OCI-LY1 (cell line): ENCODE data around the gene STXBP6.

Source experiments
- H2AFZ ChIP-seq: fragments of 200-600 bp; sonication (generic), shearing (Covaris generic); 2 replicates; pipeline ENCODE4 v1.6.0; 2014; ENCODE audit warnings: antibody characterized with exemption, mild to moderate bottlenecking, low read length
- H3F3A ChIP-seq: fragments of 200-600 bp; sonication (generic), shearing (Covaris generic); 2 replicates; pipeline ENCODE4 v1.6.0; 2014; ENCODE audit warnings: mild to moderate bottlenecking, antibody characterized with exemption, low read length, moderate library complexity; ENCODE audit not compliant: insufficient read depth
- H3K27ac ChIP-seq: fragments of 200-600 bp; sonication (generic); 2 replicates; pipeline ENCODE4 v1.5.1; 2014; ENCODE audit warnings: low read length, mixed run types, mild to moderate bottlenecking, low read depth; ENCODE audit not compliant: poor library complexity, severe bottlenecking
- H3K27me3 ChIP-seq: fragments of 200-600 bp; sonication (generic); 2 replicates; pipeline ENCODE4 v1.6.0; 2014; ENCODE audit warnings: antibody characterized with exemption, mild to moderate bottlenecking, low read length, moderate library complexity; ENCODE audit not compliant: insufficient read depth
- H3K36me3 ChIP-seq: fragments of 200-600 bp; sonication (generic); 2 replicates; pipeline ENCODE4 v1.6.1; 2014; ENCODE audit warnings: mild to moderate bottlenecking, antibody characterized with exemption, low read length, moderate library complexity, mixed read lengths; ENCODE audit not compliant: insufficient read depth
- H3K4me1 ChIP-seq: fragments of 200-600 bp; sonication (generic); 2 replicates; pipeline ENCODE4 v1.5.1; 2014; ENCODE audit warnings: mild to moderate bottlenecking, low read length, moderate library complexity; ENCODE audit not compliant: insufficient read depth, severe bottlenecking
- H3K4me2 ChIP-seq: fragments of 200-600 bp; sonication (generic), shearing (Covaris generic); 2 replicates; pipeline ENCODE4 v1.6.1; 2014; ENCODE audit warnings: low read length
- H3K4me3 ChIP-seq: fragments of 200-600 bp; sonication (generic); 2 replicates; pipeline ENCODE4 v1.5.1; 2014; ENCODE audit warnings: low read length, low read depth, mild to moderate bottlenecking, mixed read lengths; ENCODE audit not compliant: poor library complexity, severe bottlenecking
- H3K79me2 ChIP-seq: fragments of 200-600 bp; shearing (Covaris generic); 2 replicates; pipeline ENCODE4 v1.6.1; 2016; ENCODE audit warnings: mixed run types, low read length, mixed read lengths; ENCODE audit not compliant: insufficient read depth
- H3K9ac ChIP-seq: fragments of 200-600 bp; sonication (generic), shearing (Covaris generic); 2 replicates; pipeline ENCODE4 v1.6.1; 2014; ENCODE audit warnings: mild to moderate bottlenecking, low read length, mixed read lengths
- H3K9me2 ChIP-seq: fragments of 200-600 bp; sonication (generic), shearing (Covaris generic); 2 replicates; pipeline ENCODE4 v1.6.1; 2014; ENCODE audit warnings: low read depth, mild to moderate bottlenecking, low read length, mixed read lengths
- H3K9me3 ChIP-seq: fragments of 200-600 bp; shearing (Covaris generic); 2 replicates; pipeline ENCODE4 v1.6.1; 2014; ENCODE audit warnings: low read length, mixed read lengths
- H4K20me1 ChIP-seq: fragments of 200-600 bp; sonication (generic), shearing (Covaris generic); 2 replicates; pipeline ENCODE4 v1.6.0; 2016; ENCODE audit warnings: mild to moderate bottlenecking, low read length; ENCODE audit not compliant: insufficient read depth
- EZH2 ChIP-seq: fragments of 200-600 bp; sonication (generic), shearing (Covaris generic); IDR thresholded peaks from 2 replicates; pipeline ENCODE4 v1.8.0; 2017; ENCODE audit warnings: borderline replicate concordance, mixed run types, mild to moderate bottlenecking, antibody characterized with exemption, low read length, moderate library complexity, mixed read lengths
- TF ChIP-seq, protein P1 (sequence below): fragments of 200-600 bp; sonication (generic), shearing (Covaris generic); IDR thresholded peaks from 2 replicates; pipeline ENCODE4 v1.5.1; 2017; ENCODE audit warnings: mild to moderate bottlenecking, antibody characterized with exemption, low read length, moderate library complexity, mixed read lengths

The STXBP6 gene

DNA sequence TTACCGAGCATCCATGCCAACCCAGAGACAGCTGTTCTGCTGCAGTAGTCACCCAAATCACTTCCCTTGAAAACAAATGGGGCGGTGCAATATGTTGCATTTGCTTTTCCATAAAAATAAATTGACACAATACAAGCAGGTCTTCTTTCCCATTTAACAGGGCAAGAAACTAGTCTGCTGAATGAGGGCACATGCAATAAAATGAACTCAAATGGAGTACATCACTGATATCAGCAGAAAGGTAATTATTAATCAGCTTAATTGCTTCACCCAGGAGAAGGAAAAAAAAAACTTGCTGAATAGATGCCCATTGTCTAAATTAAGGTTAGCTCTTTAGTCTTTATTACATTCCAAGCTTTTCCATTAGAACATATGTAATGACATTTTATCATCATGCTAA lies 240.8 kb downstream of the STXBP6 start:
- no peak overlapping the region for H3K9ac ChIP-seq
- no peaks in the 10 kb centered on the region for H3K36me3 ChIP-seq
- TF ChIP-seq EZH2: no peak
- TF ChIP-seq, protein P1, sequence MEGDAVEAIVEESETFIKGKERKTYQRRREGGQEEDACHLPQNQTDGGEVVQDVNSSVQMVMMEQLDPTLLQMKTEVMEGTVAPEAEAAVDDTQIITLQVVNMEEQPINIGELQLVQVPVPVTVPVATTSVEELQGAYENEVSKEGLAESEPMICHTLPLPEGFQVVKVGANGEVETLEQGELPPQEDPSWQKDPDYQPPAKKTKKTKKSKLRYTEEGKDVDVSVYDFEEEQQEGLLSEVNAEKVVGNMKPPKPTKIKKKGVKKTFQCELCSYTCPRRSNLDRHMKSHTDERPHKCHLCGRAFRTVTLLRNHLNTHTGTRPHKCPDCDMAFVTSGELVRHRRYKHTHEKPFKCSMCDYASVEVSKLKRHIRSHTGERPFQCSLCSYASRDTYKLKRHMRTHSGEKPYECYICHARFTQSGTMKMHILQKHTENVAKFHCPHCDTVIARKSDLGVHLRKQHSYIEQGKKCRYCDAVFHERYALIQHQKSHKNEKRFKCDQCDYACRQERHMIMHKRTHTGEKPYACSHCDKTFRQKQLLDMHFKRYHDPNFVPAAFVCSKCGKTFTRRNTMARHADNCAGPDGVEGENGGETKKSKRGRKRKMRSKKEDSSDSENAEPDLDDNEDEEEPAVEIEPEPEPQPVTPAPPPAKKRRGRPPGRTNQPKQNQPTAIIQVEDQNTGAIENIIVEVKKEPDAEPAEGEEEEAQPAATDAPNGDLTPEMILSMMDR: no peak
- no peak overlapping the region for H3K4me3 ChIP-seq
- H2AFZ ChIP-seq: no peak overlapping the region
- no peaks in the 10 kb centered on the region for H3K79me2 ChIP-seq
- no peaks in the 10 kb centered on the region for H4K20me1 ChIP-seq
- H3K4me1 ChIP-seq: no peaks in the 10 kb centered on the region
- no peaks in the 10 kb centered on the region for H3K27me3 ChIP-seq
- H3K4me2 ChIP-seq: no peak overlapping the region
- no peaks in the 10 kb centered on the region for H3F3A ChIP-seq
- no peaks in the 10 kb centered on the region for H3K9me2 ChIP-seq
- H3K27ac ChIP-seq: no peak overlapping the region
- H3K9me3 ChIP-seq: no peaks in the 10 kb centered on the region

GRCh38 chr14:24808412-24808811 lies 241.5 kb downstream of the STXBP6 start:
- no peak overlapping the region for H3K9ac ChIP-seq
- no peaks in the 10 kb centered on the region for H3K36me3 ChIP-seq
- H3K4me2 ChIP-seq: no peak overlapping the region
- no peak overlapping the region for H2AFZ ChIP-seq
- H3K9me2 ChIP-seq: no peaks in the 10 kb centered on the region
- TF ChIP-seq, protein P1: no peak
- no peak for TF ChIP-seq EZH2
- no peaks in the 10 kb centered on the region for H3F3A ChIP-seq
- no peaks in the 10 kb centered on the region for H3K9me3 ChIP-seq
- H3K4me3 ChIP-seq: no peak overlapping the region
- H3K4me1 ChIP-seq: no peaks in the 10 kb centered on the region
- no peaks in the 10 kb centered on the region for H3K79me2 ChIP-seq
- no peaks in the 10 kb centered on the region for H3K27me3 ChIP-seq
- H4K20me1 ChIP-seq: no peaks in the 10 kb centered on the region
- no peak overlapping the region for H3K27ac ChIP-seq

- Histone ChIP-seq H3K27ac (no peak overlapping the region), H3K79me2 (no peaks in the 10 kb centered on the region), H3K4me1 (no peaks in the 10 kb centered on the region), H3K4me2 (no peak overlapping the region), H3K9me3 (no peaks in the 10 kb centered on the region), H3K9ac (no peak overlapping the region), H4K20me1 (no peaks in the 10 kb centered on the region), H2AFZ (no peak overlapping the region), H3K4me3 (no peak overlapping the region), H3F3A (no peaks in the 10 kb centered on the region), H3K27me3 (no peaks in the 10 kb centered on the region), H3K36me3 (no peaks in the 10 kb centered on the region), H3K9me2 (no peaks in the 10 kb centered on the region)
- TF ChIP-seq, protein P1: peak; percentile 92
- TF ChIP-seq EZH2: no peak
Measured at GRCh38 chr14:24806061-24806678, 243.8 kb downstream of the STXBP6 start.
